ENCODE data around the gene LILRB3. TPM values are rescaled to one million over a fixed set of nuclear protein-coding genes. Genes with fewer than 3 reads are reported as not detected.
"Not testable (repeated sequence)": the region's sequence is repeated elsewhere in the genome, so short reads cannot be mapped to it uniquely, and the experiment has no call there.

Gene LILRB3
- total RNA-seq, 1 donor from 2014 or later, result not detected

GRCh38 chr19:54218960-54219661 is 3.7 kb downstream of the LILRB3 start:
- Histone ChIP-seq H3K36me3 (ENCODE audit: control insufficient read depth, insufficient read depth, low read length) (no peaks in the 10 kb centered on the region), H3K4me3 (ENCODE audit: low read depth, low read length) (no peak overlapping the region), H3K27me3 (ENCODE audit: control insufficient read depth, insufficient read depth, low read length) (no peaks in the 10 kb centered on the region)
- DNase-seq (ENCODE audit: low read depth) (no peak), FAIRE-seq (no peak)
- TF ChIP-seq CTCF (IDR thresholded peaks at IDR 0.05; ENCODE audit: insufficient read depth, low read length, severe bottlenecking), result no peak

- Histone ChIP-seq H3K36me3 (ENCODE audit: control insufficient read depth, insufficient read depth, low read length) (no peaks in the 10 kb centered on the region), H3K4me3 (ENCODE audit: low read depth, low read length) (no peak overlapping the region), H3K27me3 (ENCODE audit: control insufficient read depth, insufficient read depth, low read length) (no peaks in the 10 kb centered on the region)
- no peak for DNase-seq (ENCODE audit: low read depth)
- TF ChIP-seq CTCF (IDR thresholded peaks at IDR 0.05; ENCODE audit: insufficient read depth, low read length, severe bottlenecking), result no peak
- FAIRE-seq, result no peak
These were observed 4.5 kb downstream of the LILRB3 start for GRCh38 chr19:54218259-54218658.

GRCh38 chr19:54217517-54218247 is 5.1 kb downstream of the LILRB3 start:
- H3K36me3 ChIP-seq (ENCODE audit: control insufficient read depth, insufficient read depth, low read length); DNase-seq (ENCODE audit: low read depth); FAIRE-seq; H3K4me3 ChIP-seq (ENCODE audit: low read depth, low read length); H3K27me3 ChIP-seq (ENCODE audit: control insufficient read depth, insufficient read depth, low read length): not testable (repeated sequence)

- Histone ChIP-seq H3K4me3 (ENCODE audit: low read depth, low read length) (no peak overlapping the region), H3K36me3 (ENCODE audit: control insufficient read depth, insufficient read depth, low read length) (no peaks in the 10 kb centered on the region), H3K27me3 (ENCODE audit: control insufficient read depth, insufficient read depth, low read length) (no peaks in the 10 kb centered on the region)
- FAIRE-seq (no peak), DNase-seq (ENCODE audit: low read depth) (no peak)
- TF ChIP-seq CTCF (IDR thresholded peaks at IDR 0.05; ENCODE audit: insufficient read depth, low read length, severe bottlenecking), result no peak
These were observed 5.9 kb downstream of the LILRB3 start for GRCh38 chr19:54216869-54217268.

- H3K27me3 ChIP-seq (ENCODE audit: control insufficient read depth, insufficient read depth, low read length); FAIRE-seq; H3K4me3 ChIP-seq (ENCODE audit: low read depth, low read length); DNase-seq (ENCODE audit: low read depth); H3K36me3 ChIP-seq (ENCODE audit: control insufficient read depth, insufficient read depth, low read length): not testable (repeated sequence)
These were observed 8.1 kb downstream of the LILRB3 start for GRCh38 chr19:54214734-54215133.

GRCh38 chr19:54214217-54214616 is 8.6 kb downstream of the LILRB3 start:
- not testable (repeated sequence) for FAIRE-seq; H3K27me3 ChIP-seq (ENCODE audit: control insufficient read depth, insufficient read depth, low read length); DNase-seq (ENCODE audit: low read depth); H3K4me3 ChIP-seq (ENCODE audit: low read depth, low read length); H3K36me3 ChIP-seq (ENCODE audit: control insufficient read depth, insufficient read depth, low read length)

- FAIRE-seq (no peak), DNase-seq (ENCODE audit: low read depth) (no peak)
- Histone ChIP-seq H3K36me3 (ENCODE audit: control insufficient read depth, insufficient read depth, low read length) (peaks cover 14% of the 10 kb centered on the region), H3K4me3 (ENCODE audit: low read depth, low read length) (no peak overlapping the region), H3K27me3 (ENCODE audit: control insufficient read depth, insufficient read depth, low read length) (no peaks in the 10 kb centered on the region)
- TF ChIP-seq CTCF (IDR thresholded peaks at IDR 0.05; ENCODE audit: insufficient read depth, low read length, severe bottlenecking), result no peak
These were observed 11.6 kb downstream of the LILRB3 start for GRCh38 chr19:54211235-54211634.
